HG03280 (cell line): ENCODE data around the gene IL1B.
A peak's percentile ranks its signal among the peaks of the same experiment; 100 is the strongest.

Experiments used
- ATAC-seq: cut with Tn5 transposase; IDR thresholded peaks from one replicate; pipeline ENCODE4 v1.9.1; 2021; ENCODE audit warnings: mild to moderate bottlenecking, moderate library complexity; ENCODE audit not compliant: unreplicated experiment

IL1B gene

GRCh38 chr2:112807233-112807807 is 29.3 kb downstream of the IL1B start:
- ATAC-seq = no peak

GRCh38 chr2:112805542-112805941 is 31.0 kb downstream of the IL1B start:
- peak; percentile 74 for ATAC-seq

- ATAC-seq = peak; percentile 40
Observed at GRCh38 chr2:112803691-112804521, 32.7 kb downstream of the IL1B start.

GRCh38 chr2:112800881-112801583 is 35.5 kb downstream of the IL1B start:
- ATAC-seq = no peak

- no peak for ATAC-seq
Observed at GRCh38 chr2:112798979-112799975, 37.3 kb downstream of the IL1B start.

GRCh38 chr2:112796486-112796885 is 40.1 kb downstream of the IL1B start:
- no peak for ATAC-seq

GRCh38 chr2:112795774-112796173 is 40.8 kb downstream of the IL1B start:
- ATAC-seq = no peak

- no peak for ATAC-seq
Observed at GRCh38 chr2:112794841-112795240, 41.7 kb downstream of the IL1B start.

- ATAC-seq = peak; percentile 79
Observed at GRCh38 chr2:112794131-112794733, 42.3 kb downstream of the IL1B start.

GRCh38 chr2:112793449-112793978 is 43.1 kb downstream of the IL1B start:
- no peak for ATAC-seq

GRCh38 chr2:112792419-112792818 is 44.2 kb downstream of the IL1B start:
- no peak for ATAC-seq

- ATAC-seq = no peak
Observed at GRCh38 chr2:112791693-112792230, 44.8 kb downstream of the IL1B start.

- ATAC-seq = no peak
Observed at GRCh38 chr2:112791019-112791418, 45.6 kb downstream of the IL1B start.

- no peak for ATAC-seq
Observed at GRCh38 chr2:112790305-112790704, 46.3 kb downstream of the IL1B start.

GRCh38 chr2:112789186-112789585 is 47.4 kb downstream of the IL1B start:
- ATAC-seq = no peak

GRCh38 chr2:112788653-112789052 is 47.9 kb downstream of the IL1B start:
- no peak for ATAC-seq

- no peak for ATAC-seq
Observed at GRCh38 chr2:112787729-112788393, 48.7 kb downstream of the IL1B start.

GRCh38 chr2:112787294-112787693 is 49.3 kb downstream of the IL1B start:
- ATAC-seq = no peak
